ENCODE data around the gene DIPK1A.

DIPK1A gene

GRCh38 chr1:92872719-92873118, 88.5 kb downstream of the DIPK1A start:
- H3K9ac ChIP-seq (ENCODE audit: low read depth, low read length) = no peak overlapping the region
- no peaks in the 10 kb centered on the region for H3K36me3 ChIP-seq (ENCODE audit: control insufficient read depth, insufficient read depth, low read length)
- no peaks in the 10 kb centered on the region for H3K9me3 ChIP-seq (ENCODE audit: control insufficient read depth, insufficient read depth, low read length)
- H3K27ac ChIP-seq (ENCODE audit: low read depth, low read length) = no peak overlapping the region
- peaks cover 7% of the 10 kb centered on the region; the same call in 1 of the 2 replicates for H3K4me1 ChIP-seq (ENCODE audit: control insufficient read depth, insufficient read depth, low read length)
- H3K4me3 ChIP-seq (ENCODE audit: low read depth, low read length) = no peak overlapping the region
- no peaks in the 10 kb centered on the region for H3K27me3 ChIP-seq (ENCODE audit: control insufficient read depth, insufficient read depth, low read length)

DNA sequence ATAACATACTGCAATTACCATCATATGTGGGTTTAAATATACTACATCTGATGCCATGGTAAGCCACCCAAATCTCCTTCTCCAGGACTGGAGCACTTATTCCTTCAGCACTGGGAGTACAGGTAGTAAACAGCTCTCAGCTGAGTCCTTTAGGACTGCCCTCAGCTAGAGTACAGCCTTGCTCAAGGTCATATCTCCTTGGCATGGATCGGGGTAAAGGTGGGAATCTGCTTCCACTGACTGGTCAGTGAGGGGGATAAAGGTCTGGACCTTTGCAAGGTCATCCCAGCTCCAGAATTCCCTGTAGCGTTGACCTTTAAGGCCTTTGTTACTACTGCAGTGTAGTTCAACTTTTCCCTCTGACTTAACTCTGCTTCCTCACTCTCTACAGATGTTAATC, 90.7 kb downstream of the DIPK1A start:
- Histone ChIP-seq H3K4me1 (ENCODE audit: control insufficient read depth, insufficient read depth, low read length) (no peaks in the 10 kb centered on the region), H3K27me3 (ENCODE audit: control insufficient read depth, insufficient read depth, low read length) (no peaks in the 10 kb centered on the region), H3K36me3 (ENCODE audit: control insufficient read depth, insufficient read depth, low read length) (no peaks in the 10 kb centered on the region), H3K9ac (ENCODE audit: low read depth, low read length) (no peak overlapping the region), H3K4me3 (ENCODE audit: low read depth, low read length) (no peak overlapping the region), H3K27ac (ENCODE audit: low read depth, low read length) (no peak overlapping the region), H3K9me3 (ENCODE audit: control insufficient read depth, insufficient read depth, low read length) (no peaks in the 10 kb centered on the region)

DNA sequence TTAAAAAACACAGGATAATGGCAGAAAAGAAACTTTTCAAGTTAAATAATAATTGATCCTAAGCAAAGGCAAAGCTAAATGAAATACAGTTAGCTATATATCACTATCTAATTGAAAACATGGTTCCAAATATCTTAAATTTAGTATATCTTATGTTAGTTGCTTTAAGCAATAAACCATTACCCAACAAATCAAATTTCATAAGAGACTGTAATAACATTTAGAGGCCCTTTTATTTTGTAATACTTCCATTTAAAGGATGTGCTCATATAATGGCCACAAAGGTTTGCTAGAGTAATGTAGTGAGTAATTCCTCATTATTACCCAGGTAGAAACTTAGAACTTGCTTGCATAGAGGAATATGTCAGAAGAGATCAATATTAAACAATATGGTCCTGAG, 97.1 kb downstream of the DIPK1A start:
- Histone ChIP-seq H3K9me3 (ENCODE audit: control insufficient read depth, insufficient read depth, low read length) (no peaks in the 10 kb centered on the region), H3K36me3 (ENCODE audit: control insufficient read depth, insufficient read depth, low read length) (no peaks in the 10 kb centered on the region), H3K4me1 (ENCODE audit: control insufficient read depth, insufficient read depth, low read length) (no peaks in the 10 kb centered on the region), H3K27me3 (ENCODE audit: control insufficient read depth, insufficient read depth, low read length) (no peaks in the 10 kb centered on the region), H3K27ac (ENCODE audit: low read depth, low read length) (no peak overlapping the region), H3K9ac (ENCODE audit: low read depth, low read length) (no peak overlapping the region), H3K4me3 (ENCODE audit: low read depth, low read length) (no peak overlapping the region)

DNA sequence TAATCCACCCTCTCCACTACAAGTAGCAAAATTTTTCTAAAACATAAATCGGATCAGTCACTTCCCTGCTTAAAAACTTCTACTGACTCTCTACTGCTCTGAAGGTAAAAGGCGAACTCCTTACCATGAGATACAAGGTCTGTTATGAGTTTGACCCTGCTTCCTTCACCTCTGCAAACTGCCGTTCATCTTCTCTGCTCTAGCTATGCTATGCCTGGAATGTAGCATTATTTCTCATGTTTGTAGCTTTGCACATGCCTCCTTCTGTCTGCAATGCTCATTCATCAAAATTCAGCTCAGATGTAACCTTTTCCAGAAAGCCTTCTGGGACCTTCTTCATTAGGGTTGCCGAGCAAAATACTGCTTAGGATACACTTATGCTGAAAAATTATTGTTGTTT, 98.7 kb downstream of the DIPK1A start:
- H3K27ac ChIP-seq (ENCODE audit: low read depth, low read length) = no peak overlapping the region
- H3K36me3 ChIP-seq (ENCODE audit: control insufficient read depth, insufficient read depth, low read length) = no peaks in the 10 kb centered on the region
- H3K4me3 ChIP-seq (ENCODE audit: low read depth, low read length) = no peak overlapping the region
- no peaks in the 10 kb centered on the region for H3K27me3 ChIP-seq (ENCODE audit: control insufficient read depth, insufficient read depth, low read length)
- no peak overlapping the region for H3K9ac ChIP-seq (ENCODE audit: low read depth, low read length)
- no peaks in the 10 kb centered on the region for H3K4me1 ChIP-seq (ENCODE audit: control insufficient read depth, insufficient read depth, low read length)
- no peaks in the 10 kb centered on the region for H3K9me3 ChIP-seq (ENCODE audit: control insufficient read depth, insufficient read depth, low read length)

DNA sequence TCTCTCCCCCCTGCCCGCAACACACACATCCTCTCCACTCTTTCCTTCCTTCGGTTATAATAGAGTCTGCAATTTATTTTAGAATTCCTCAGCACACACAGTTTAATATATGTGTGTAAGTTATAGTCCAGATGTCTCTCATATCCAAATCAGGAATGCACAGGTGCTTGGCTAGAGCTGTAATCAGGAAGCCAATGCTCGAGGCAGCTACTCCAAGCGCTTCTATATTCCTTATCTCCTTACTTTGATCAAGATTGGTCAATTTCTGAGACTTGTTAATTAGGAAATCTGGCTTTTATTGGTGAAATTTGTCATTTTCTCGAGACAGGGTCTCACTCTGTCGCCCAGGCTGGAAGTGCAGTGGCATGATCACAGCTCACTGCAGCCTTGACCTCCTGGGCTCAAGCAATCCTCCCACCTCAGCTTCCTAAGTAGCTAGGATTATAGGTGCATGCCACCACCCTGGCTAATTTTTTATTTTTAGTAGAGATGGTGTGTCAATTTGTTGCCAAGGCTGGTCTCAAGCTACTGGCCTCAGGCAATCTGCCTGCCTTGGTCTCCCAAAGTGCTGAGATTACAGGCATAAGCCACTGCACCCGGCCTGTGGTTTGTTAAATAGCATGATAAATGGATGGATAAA, 101.7 kb downstream of the DIPK1A start:
- H3K27ac ChIP-seq (ENCODE audit: low read depth, low read length) = no peak overlapping the region
- no peaks in the 10 kb centered on the region for H3K27me3 ChIP-seq (ENCODE audit: control insufficient read depth, insufficient read depth, low read length)
- H3K36me3 ChIP-seq (ENCODE audit: control insufficient read depth, insufficient read depth, low read length) = no peaks in the 10 kb centered on the region
- H3K4me1 ChIP-seq (ENCODE audit: control insufficient read depth, insufficient read depth, low read length) = no peaks in the 10 kb centered on the region
- no peaks in the 10 kb centered on the region for H3K9me3 ChIP-seq (ENCODE audit: control insufficient read depth, insufficient read depth, low read length)
- no peak overlapping the region for H3K4me3 ChIP-seq (ENCODE audit: low read depth, low read length)
- H3K9ac ChIP-seq (ENCODE audit: low read depth, low read length) = no peak overlapping the region

GRCh38 chr1:92858564-92859399, 102.5 kb downstream of the DIPK1A start:
- H3K4me3 ChIP-seq (ENCODE audit: low read depth, low read length) = no peak overlapping the region
- no peak overlapping the region for H3K27ac ChIP-seq (ENCODE audit: low read depth, low read length)
- no peaks in the 10 kb centered on the region for H3K9me3 ChIP-seq (ENCODE audit: control insufficient read depth, insufficient read depth, low read length)
- no peaks in the 10 kb centered on the region for H3K36me3 ChIP-seq (ENCODE audit: control insufficient read depth, insufficient read depth, low read length)
- no peaks in the 10 kb centered on the region for H3K27me3 ChIP-seq (ENCODE audit: control insufficient read depth, insufficient read depth, low read length)
- H3K9ac ChIP-seq (ENCODE audit: low read depth, low read length) = no peak overlapping the region
- H3K4me1 ChIP-seq (ENCODE audit: control insufficient read depth, insufficient read depth, low read length) = no peaks in the 10 kb centered on the region

GRCh38 chr1:92857817-92858216, 103.4 kb downstream of the DIPK1A start:
- no peaks in the 10 kb centered on the region for H3K9me3 ChIP-seq (ENCODE audit: control insufficient read depth, insufficient read depth, low read length)
- H3K36me3 ChIP-seq (ENCODE audit: control insufficient read depth, insufficient read depth, low read length) = no peaks in the 10 kb centered on the region
- H3K4me1 ChIP-seq (ENCODE audit: control insufficient read depth, insufficient read depth, low read length) = no peaks in the 10 kb centered on the region
- no peak overlapping the region for H3K27ac ChIP-seq (ENCODE audit: low read depth, low read length)
- H3K9ac ChIP-seq (ENCODE audit: low read depth, low read length) = no peak overlapping the region
- H3K4me3 ChIP-seq (ENCODE audit: low read depth, low read length) = no peak overlapping the region
- H3K27me3 ChIP-seq (ENCODE audit: control insufficient read depth, insufficient read depth, low read length) = no peaks in the 10 kb centered on the region

- Histone ChIP-seq H3K9ac (ENCODE audit: low read depth, low read length) (no peak overlapping the region), H3K9me3 (ENCODE audit: control insufficient read depth, insufficient read depth, low read length) (no peaks in the 10 kb centered on the region), H3K36me3 (ENCODE audit: control insufficient read depth, insufficient read depth, low read length) (no peaks in the 10 kb centered on the region), H3K4me1 (ENCODE audit: control insufficient read depth, insufficient read depth, low read length) (no peaks in the 10 kb centered on the region), H3K27ac (ENCODE audit: low read depth, low read length) (no peak overlapping the region), H3K4me3 (ENCODE audit: low read depth, low read length) (no peak overlapping the region), H3K27me3 (ENCODE audit: control insufficient read depth, insufficient read depth, low read length) (no peaks in the 10 kb centered on the region)
These were observed 106.0 kb downstream of the DIPK1A start for GRCh38 chr1:92855236-92855635.

- Histone ChIP-seq H3K9me3 (ENCODE audit: control insufficient read depth, insufficient read depth, low read length) (no peaks in the 10 kb centered on the region), H3K4me1 (ENCODE audit: control insufficient read depth, insufficient read depth, low read length) (no peaks in the 10 kb centered on the region), H3K9ac (ENCODE audit: low read depth, low read length) (no peak overlapping the region), H3K27ac (ENCODE audit: low read depth, low read length) (no peak overlapping the region), H3K36me3 (ENCODE audit: control insufficient read depth, insufficient read depth, low read length) (no peaks in the 10 kb centered on the region), H3K4me3 (ENCODE audit: low read depth, low read length) (no peak overlapping the region), H3K27me3 (ENCODE audit: control insufficient read depth, insufficient read depth, low read length) (no peaks in the 10 kb centered on the region)
These were observed 107.0 kb downstream of the DIPK1A start for GRCh38 chr1:92854101-92854785.

- Histone ChIP-seq H3K4me3 (ENCODE audit: low read depth, low read length) (no peak overlapping the region), H3K9me3 (ENCODE audit: control insufficient read depth, insufficient read depth, low read length) (no peaks in the 10 kb centered on the region), H3K27ac (ENCODE audit: low read depth, low read length) (no peak overlapping the region), H3K36me3 (ENCODE audit: control insufficient read depth, insufficient read depth, low read length) (no peaks in the 10 kb centered on the region), H3K27me3 (ENCODE audit: control insufficient read depth, insufficient read depth, low read length) (no peaks in the 10 kb centered on the region), H3K4me1 (ENCODE audit: control insufficient read depth, insufficient read depth, low read length) (no peaks in the 10 kb centered on the region), H3K9ac (ENCODE audit: low read depth, low read length) (no peak overlapping the region)
These were observed 108.0 kb downstream of the DIPK1A start for GRCh38 chr1:92853299-92853698.

DNA sequence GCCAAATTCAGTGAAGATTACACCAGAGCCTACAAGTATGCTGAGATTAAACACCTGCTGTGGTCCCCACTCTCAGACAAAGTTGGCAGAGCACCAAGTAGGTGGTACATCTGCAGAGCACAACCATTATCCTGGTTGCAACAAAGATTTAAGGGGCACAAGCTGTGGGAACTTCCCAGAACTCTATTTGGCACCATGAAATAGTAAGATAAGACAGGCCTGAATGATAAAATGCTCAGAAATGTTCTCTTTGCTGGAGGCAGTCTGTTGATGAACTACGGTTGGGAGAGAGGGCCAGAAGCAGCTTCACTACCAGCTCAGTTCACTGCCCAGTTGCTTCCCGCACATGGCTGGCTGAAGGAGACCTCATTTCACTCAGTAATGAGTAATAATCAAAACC, 109.5 kb downstream of the DIPK1A start:
- no peak overlapping the region for H3K27ac ChIP-seq (ENCODE audit: low read depth, low read length)
- no peaks in the 10 kb centered on the region for H3K27me3 ChIP-seq (ENCODE audit: control insufficient read depth, insufficient read depth, low read length)
- no peaks in the 10 kb centered on the region for H3K9me3 ChIP-seq (ENCODE audit: control insufficient read depth, insufficient read depth, low read length)
- H3K4me1 ChIP-seq (ENCODE audit: control insufficient read depth, insufficient read depth, low read length) = no peaks in the 10 kb centered on the region
- H3K4me3 ChIP-seq (ENCODE audit: low read depth, low read length) = no peak overlapping the region
- no peak overlapping the region for H3K9ac ChIP-seq (ENCODE audit: low read depth, low read length)
- no peaks in the 10 kb centered on the region for H3K36me3 ChIP-seq (ENCODE audit: control insufficient read depth, insufficient read depth, low read length)

All from HUES48 (cell line).